Uterus (tissue), 4 donors: Measurements from ENCODE around the gene LPP. TPM values are rescaled to one million over a fixed set of nuclear protein-coding genes. Genes with fewer than 3 reads are reported as not detected.

ENCODE experiments used
- DNase-seq, 2 donors: peaks; one replicate each; pipeline ENCODE4 v3.0.0-alpha.2; 2019 to 2020
- H3K27ac ChIP-seq, 2 donors: fragments of 200-600 bp; sonication (generic); 1 replicate in 1 of 2; 2 replicates in 1 of 2; pipeline ENCODE4 v1.5.1; 2016 to 2018
- H3K27me3 ChIP-seq, 2 donors: fragments of 200-600 bp; sonication (generic); one replicate each; pipeline ENCODE4 v1.5.1; 2018 to 2019; ENCODE audit warnings: control low read depth in 1 of 2
- H3K36me3 ChIP-seq, 2 donors: fragments of 200-600 bp; sonication (generic); one replicate each; pipeline ENCODE4 v1.5.1; 2019; ENCODE audit warnings: control low read depth in 1 of 2
- H3K4me1 ChIP-seq, 2 donors: fragments of 200-600 bp; sonication (generic); one replicate each; pipeline ENCODE4 v1.5.1; 2018 to 2019; ENCODE audit warnings: control low read depth in 1 of 2
- H3K4me3 ChIP-seq, 2 donors: fragments of 200-600 bp; sonication (generic); 1 replicate in 1 of 2; 2 replicates in 1 of 2; pipeline ENCODE4 v1.5.1; 2018 to 2019; ENCODE audit warnings: mild to moderate bottlenecking in 1 of 2
- H3K9me3 ChIP-seq, 2 donors: fragments of 200-600 bp; sonication (generic); one replicate each; pipeline ENCODE4 v1.5.1; 2019; ENCODE audit warnings: control low read depth in 1 of 2
- POLR2A ChIP-seq, 2 donors: fragments of 450-650 bp; IDR thresholded peaks; one replicate each; pipeline ENCODE4 v1.6.1; 2016; ENCODE audit warnings: antibody characterized with exemption in 2 of 2, mild to moderate bottlenecking in 1 of 2, moderate library complexity in 1 of 2
- intact Hi-C: fragments of 100-400 bp; cut with DNase I; formaldehyde crosslinking; loops from one replicate; pipeline ENCODE4 v1.15.1; 2023; ENCODE audit warnings: low total_unique reads
- total RNA-seq, 4 donors: library from RNA; depleted of rRNA in 3 of 4; stranded (reverse); fragments of >200 nt in 3 of 4; gene quantifications; one replicate each; pipeline versions ENCODE4 v1.1.0 to v1.2.4, GENCODE V29; 2014 to 2023
- TF ChIP-seq, protein P1 (sequence below), 4 experiments: fragments of 200-600 bp in 2 of 4; fragments of 450-650 bp in 2 of 4; sonication (generic) in 2 of 4; IDR thresholded peaks; one replicate each; pipeline ENCODE4 v1.5.1; 2016 to 2019; ENCODE audit warnings: antibody characterized with exemption in 4 of 4, mild to moderate bottlenecking in 2 of 4, moderate library complexity in 1 of 4
- donor health status: DM: yes; HTN: yes; CAD: no.

Gene LPP
- total RNA-seq, 4 donors from 2014 or later = 180 to 1,374 (median 712) TPM

DNA sequence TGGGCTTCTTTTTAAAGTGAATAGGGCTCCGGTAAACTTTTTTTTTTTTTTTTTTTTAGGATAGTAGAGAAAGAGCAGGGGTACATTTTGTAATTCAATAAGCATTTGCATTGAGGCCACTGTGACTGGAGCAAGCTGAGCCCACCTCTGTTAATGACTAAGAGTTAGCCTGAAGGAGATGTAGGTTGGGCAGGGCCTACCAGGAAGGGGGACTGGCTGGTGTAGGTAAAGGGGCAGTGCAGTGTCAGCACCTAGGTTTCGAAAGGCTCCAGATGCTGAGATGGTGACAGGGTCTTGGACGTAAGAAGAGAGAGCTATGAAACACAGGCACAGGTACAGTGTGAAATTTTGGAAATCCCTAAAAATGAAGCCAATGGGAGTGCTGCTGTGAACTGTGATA is 30.7 kb downstream of the LPP start:
- peaks cover 0 to 4% of the 10 kb centered on the region in 2 donors for H3K4me1 ChIP-seq

DNA sequence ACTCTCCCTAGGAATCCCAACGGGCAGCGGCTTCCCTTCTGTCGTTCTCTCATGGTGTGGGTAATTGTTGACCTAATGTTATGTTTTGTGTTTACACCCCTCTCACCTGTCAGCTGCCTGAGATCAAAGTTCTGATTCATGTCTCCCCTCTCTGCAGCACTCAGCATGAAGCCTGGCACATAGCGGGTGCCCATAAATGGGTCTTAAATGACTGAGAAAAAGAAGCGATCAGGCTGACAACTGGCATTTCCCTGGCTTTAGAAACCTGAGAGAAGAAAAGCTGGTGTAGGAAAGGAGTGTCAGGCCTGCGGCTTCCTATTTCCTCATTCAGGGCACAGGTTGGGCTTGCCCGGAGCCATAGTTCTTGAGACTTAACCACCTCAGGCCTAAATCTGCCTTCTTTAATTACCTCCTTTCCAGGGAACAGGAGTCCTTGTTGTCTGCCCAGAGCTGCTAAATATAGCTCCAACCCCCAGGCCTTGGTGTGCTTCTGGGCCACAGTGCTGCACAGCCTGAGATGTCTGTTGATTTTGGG is 31.8 kb downstream of the LPP start:
- intact Hi-C loops = no loop called here

More for the DNA sequence above, 30.7 kb downstream of the LPP start:
- peak in 1 of 2 donors; percentile 10 for DNase-seq
- Histone ChIP-seq H3K4me3 (no peak overlapping the region), H3K27me3 (no peaks in the 10 kb centered on the region), H3K9me3 (no peaks in the 10 kb centered on the region), H3K27ac (peak overlapping the region; percentile 55 to 81), H3K36me3 (no peaks in the 10 kb centered on the region)
- intact Hi-C loops = no loop called here
- TF ChIP-seq, protein P1, sequence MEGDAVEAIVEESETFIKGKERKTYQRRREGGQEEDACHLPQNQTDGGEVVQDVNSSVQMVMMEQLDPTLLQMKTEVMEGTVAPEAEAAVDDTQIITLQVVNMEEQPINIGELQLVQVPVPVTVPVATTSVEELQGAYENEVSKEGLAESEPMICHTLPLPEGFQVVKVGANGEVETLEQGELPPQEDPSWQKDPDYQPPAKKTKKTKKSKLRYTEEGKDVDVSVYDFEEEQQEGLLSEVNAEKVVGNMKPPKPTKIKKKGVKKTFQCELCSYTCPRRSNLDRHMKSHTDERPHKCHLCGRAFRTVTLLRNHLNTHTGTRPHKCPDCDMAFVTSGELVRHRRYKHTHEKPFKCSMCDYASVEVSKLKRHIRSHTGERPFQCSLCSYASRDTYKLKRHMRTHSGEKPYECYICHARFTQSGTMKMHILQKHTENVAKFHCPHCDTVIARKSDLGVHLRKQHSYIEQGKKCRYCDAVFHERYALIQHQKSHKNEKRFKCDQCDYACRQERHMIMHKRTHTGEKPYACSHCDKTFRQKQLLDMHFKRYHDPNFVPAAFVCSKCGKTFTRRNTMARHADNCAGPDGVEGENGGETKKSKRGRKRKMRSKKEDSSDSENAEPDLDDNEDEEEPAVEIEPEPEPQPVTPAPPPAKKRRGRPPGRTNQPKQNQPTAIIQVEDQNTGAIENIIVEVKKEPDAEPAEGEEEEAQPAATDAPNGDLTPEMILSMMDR (IDR thresholded peaks at IDR 0.05) = no peak
- no peak for TF ChIP-seq POLR2A (IDR thresholded peaks at IDR 0.05)

DNA sequence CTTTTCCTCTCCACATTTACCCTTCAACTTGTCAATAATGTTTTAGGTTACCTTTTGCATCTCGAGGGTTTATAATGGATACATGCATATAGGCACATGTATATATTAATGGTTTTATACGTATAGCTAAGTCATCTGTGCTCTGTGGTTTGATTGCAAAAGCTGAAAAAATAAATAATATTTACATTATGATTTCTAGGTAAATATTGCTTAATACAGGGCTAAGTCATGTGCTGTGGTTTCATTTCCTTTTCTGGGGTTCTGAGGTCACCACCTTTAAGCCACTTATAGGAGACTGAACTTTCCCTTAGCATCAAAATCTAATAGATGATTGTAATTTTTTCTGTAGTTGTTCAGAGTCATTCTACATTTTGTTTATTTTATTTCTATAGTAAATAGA is 33.1 kb downstream of the LPP start:
- no peak for DNase-seq
- TF ChIP-seq POLR2A (IDR thresholded peaks at IDR 0.05) = no peak
- TF ChIP-seq, protein P1 (IDR thresholded peaks at IDR 0.05) = no peak
- peak overlapping the region in 1 of 2 donors; percentile 81 for H3K27ac ChIP-seq
- H3K4me1 ChIP-seq = peaks cover 0 to 4% of the 10 kb centered on the region in 2 donors
- H3K9me3 ChIP-seq = no peaks in the 10 kb centered on the region
- no peaks in the 10 kb centered on the region for H3K36me3 ChIP-seq
- intact Hi-C loops = no loop called here
- no peak overlapping the region for H3K4me3 ChIP-seq
- H3K27me3 ChIP-seq = no peaks in the 10 kb centered on the region

More for the DNA sequence above, 31.8 kb downstream of the LPP start:
- H3K4me3 ChIP-seq = no peak overlapping the region
- peaks cover 0 to 4% of the 10 kb centered on the region in 2 donors for H3K4me1 ChIP-seq
- no peaks in the 10 kb centered on the region for H3K27me3 ChIP-seq
- DNase-seq = no peak
- TF ChIP-seq, protein P1 (IDR thresholded peaks at IDR 0.05) = no peak
- TF ChIP-seq POLR2A (IDR thresholded peaks at IDR 0.05) = no peak
- no peaks in the 10 kb centered on the region for H3K9me3 ChIP-seq
- no peaks in the 10 kb centered on the region for H3K36me3 ChIP-seq
- H3K27ac ChIP-seq = peak overlapping the region; percentile 55 to 81

DNA sequence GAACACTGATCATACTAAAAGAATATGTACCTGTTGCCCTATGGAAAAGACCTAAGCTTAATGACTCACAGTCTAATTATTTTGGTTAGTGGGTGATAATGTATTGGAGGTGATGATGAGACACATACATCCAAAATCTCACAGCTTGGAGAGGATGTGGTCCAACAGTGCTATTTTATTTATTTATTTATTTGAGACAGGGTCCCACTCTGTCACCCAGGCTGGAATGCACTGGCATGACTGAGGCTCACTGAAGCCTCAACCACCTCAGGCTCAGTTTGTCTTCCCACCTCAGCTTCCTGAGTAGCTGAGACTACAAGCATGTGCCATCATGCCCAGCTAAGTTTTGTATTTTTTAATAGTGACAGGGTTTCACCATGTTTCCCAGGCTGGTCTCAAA is 35.0 kb downstream of the LPP start:
- H3K9me3 ChIP-seq = no peaks in the 10 kb centered on the region
- intact Hi-C loops = no loop called here
- DNase-seq = no peak
- peaks cover 0 to 4% of the 10 kb centered on the region in 2 donors for H3K4me1 ChIP-seq
- TF ChIP-seq POLR2A (IDR thresholded peaks at IDR 0.05) = no peak
- TF ChIP-seq, protein P1 (IDR thresholded peaks at IDR 0.05) = no peak
- H3K36me3 ChIP-seq = no peaks in the 10 kb centered on the region
- H3K4me3 ChIP-seq = no peak overlapping the region
- no peaks in the 10 kb centered on the region for H3K27me3 ChIP-seq
- peak overlapping the region in 1 of 2 donors; percentile 5 for H3K27ac ChIP-seq

DNA sequence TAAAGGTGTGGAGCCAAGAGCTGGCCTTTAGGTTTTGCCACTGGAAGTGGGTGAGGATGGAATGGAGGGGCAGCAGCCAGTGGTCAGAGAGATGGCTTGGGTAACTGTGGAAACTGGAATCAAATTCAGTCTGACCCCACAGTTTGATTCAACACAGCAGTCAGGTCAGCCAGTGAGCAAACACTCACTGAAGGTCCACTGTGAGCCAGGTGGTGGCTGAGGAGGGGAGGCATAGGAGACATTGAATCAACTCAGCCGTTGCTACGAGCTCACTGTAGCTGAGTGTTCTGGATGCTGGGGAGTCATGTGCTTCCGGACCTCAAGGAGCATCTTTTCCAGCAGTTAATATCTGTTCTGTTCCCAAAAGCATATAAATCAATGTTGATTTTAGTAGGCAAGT is 37.5 kb downstream of the LPP start:
- Histone ChIP-seq H3K4me1 (no peaks in the 10 kb centered on the region), H3K9me3 (no peaks in the 10 kb centered on the region), H3K36me3 (no peaks in the 10 kb centered on the region), H3K27me3 (no peaks in the 10 kb centered on the region), H3K27ac (no peak overlapping the region), H3K4me3 (no peak overlapping the region)
- DNase-seq = peak in 1 of 2 donors; percentile 11
- TF ChIP-seq, protein P1 (IDR thresholded peaks at IDR 0.05) = no peak
- no peak for TF ChIP-seq POLR2A (IDR thresholded peaks at IDR 0.05)
- intact Hi-C loops = no loop called here
